Dendritic cell treated with granulocyte-macrophage colony-stimulating factor and Interleukin-4, amounts not matched to agents 40 ng/mL and 50 ng/mL, for 4 days (primary cell): ENCODE data around the gene RAD51B.
A peak's percentile ranks its signal among the peaks of the same experiment; 100 is the strongest.

Experiments used
- H3K27ac Mint-ChIP-seq: one replicate; pipeline ENCODE4 v1.8.0; 2022; ENCODE audit warnings: mild to moderate bottlenecking, mixed read lengths
- H3K27me3 Mint-ChIP-seq: one replicate; pipeline ENCODE4 v1.8.0; 2022; ENCODE audit warnings: mild to moderate bottlenecking, mixed read lengths
- H3K36me3 Mint-ChIP-seq: one replicate; pipeline ENCODE4 v1.8.0; 2022; ENCODE audit warnings: low read depth, mixed read lengths
- H3K4me1 Mint-ChIP-seq: one replicate; pipeline ENCODE4 v1.8.0; 2022; ENCODE audit warnings: low read depth, mixed read lengths
- H3K4me3 Mint-ChIP-seq: one replicate; pipeline ENCODE4 v1.8.0; 2022; ENCODE audit warnings: mild to moderate bottlenecking, moderate library complexity, mixed read lengths
- H3K9me3 Mint-ChIP-seq: one replicate; pipeline ENCODE4 v1.8.0; 2022; ENCODE audit warnings: mixed read lengths
- intact Hi-C: fragments of 100-400 bp; cut with micrococcal nuclease; formaldehyde crosslinking; loops from one replicate; pipeline ENCODE4 v1.15.0; 2022

Gene RAD51B

DNA sequence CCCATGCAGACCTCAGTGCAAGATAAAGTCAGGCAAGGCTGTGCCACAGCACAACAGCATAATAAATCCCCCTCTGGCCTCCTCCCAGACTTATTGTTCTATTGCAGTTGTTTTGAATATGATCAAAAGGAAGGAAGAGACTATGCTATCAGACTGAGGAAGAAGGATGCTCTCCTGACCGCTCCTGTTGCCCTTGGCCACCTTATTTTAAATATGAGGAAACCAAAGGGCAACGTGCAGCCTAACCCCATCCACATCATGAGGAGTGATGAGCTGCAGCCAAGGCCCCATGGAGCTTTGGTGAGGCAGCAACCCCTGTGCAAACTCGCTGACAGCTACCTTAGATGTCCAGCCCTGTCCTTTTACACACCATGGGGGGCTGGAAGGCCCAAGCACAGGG lies 681.6 kb downstream of the RAD51B start:
- peaks cover 25% of the 10 kb centered on the region for H3K4me1 Mint-ChIP-seq

DNA sequence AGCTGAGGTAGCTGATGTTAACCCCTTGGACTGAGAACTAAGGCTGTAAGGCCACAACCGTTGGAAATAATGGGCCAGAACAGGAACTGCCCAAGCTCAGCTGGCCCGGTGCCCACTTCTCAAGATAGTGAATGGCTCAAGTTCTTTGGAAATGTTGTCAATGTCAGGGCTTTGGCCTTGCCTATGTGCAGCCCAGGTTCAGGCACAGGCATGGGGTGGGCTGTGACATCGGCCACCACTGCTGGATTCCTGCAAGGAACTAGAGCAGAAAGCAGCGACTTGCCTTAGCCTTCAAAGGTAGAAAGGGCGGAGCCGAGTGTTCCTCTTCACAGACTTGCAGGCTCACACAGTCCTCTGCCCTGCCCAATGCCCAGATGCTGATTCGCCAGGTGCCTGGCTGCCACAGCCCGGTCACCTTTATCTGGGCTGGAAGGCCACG lies 682.1 kb downstream of the RAD51B start:
- Mint-ChIP-seq H3K4me1 (peaks cover 25% of the 10 kb centered on the region), H3K9me3 (no peaks in the 10 kb centered on the region), H3K27ac (no peak overlapping the region), H3K36me3 (no peaks in the 10 kb centered on the region), H3K4me3 (no peak overlapping the region), H3K27me3 (no peaks in the 10 kb centered on the region)
- intact Hi-C loops = no loop called here

More for the DNA sequence above, 681.6 kb downstream of the RAD51B start:
- Mint-ChIP-seq H3K36me3 (no peaks in the 10 kb centered on the region), H3K9me3 (no peaks in the 10 kb centered on the region), H3K4me3 (no peak overlapping the region), H3K27me3 (peaks cover 2% of the 10 kb centered on the region), H3K27ac (no peak overlapping the region)
- intact Hi-C loops = no loop called here

DNA sequence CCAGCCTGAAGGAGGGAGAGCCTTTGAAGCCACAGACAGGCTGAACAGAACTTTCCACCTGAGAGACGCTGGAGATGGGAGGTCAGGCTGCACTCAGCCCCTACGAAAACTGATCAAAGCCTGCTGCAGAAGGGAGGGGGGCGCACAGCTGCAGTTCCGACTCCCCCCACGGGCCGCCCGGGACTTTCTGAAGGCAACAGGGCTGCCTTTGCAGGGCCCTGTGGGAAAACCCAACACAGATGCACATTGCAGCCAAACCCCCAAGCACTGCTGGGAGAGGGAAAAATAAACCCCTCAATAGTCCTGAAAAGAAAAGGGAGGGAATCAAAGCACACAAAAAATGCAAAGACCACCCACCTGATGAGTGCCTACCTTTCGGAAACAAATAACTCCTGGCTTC lies 682.7 kb downstream of the RAD51B start:
- H3K9me3 Mint-ChIP-seq = no peaks in the 10 kb centered on the region
- no peak overlapping the region for H3K4me3 Mint-ChIP-seq
- no peaks in the 10 kb centered on the region for H3K36me3 Mint-ChIP-seq
- H3K4me1 Mint-ChIP-seq = peaks cover 25% of the 10 kb centered on the region
- intact Hi-C loops = no loop called here
- no peak overlapping the region for H3K27ac Mint-ChIP-seq
- no peaks in the 10 kb centered on the region for H3K27me3 Mint-ChIP-seq

DNA sequence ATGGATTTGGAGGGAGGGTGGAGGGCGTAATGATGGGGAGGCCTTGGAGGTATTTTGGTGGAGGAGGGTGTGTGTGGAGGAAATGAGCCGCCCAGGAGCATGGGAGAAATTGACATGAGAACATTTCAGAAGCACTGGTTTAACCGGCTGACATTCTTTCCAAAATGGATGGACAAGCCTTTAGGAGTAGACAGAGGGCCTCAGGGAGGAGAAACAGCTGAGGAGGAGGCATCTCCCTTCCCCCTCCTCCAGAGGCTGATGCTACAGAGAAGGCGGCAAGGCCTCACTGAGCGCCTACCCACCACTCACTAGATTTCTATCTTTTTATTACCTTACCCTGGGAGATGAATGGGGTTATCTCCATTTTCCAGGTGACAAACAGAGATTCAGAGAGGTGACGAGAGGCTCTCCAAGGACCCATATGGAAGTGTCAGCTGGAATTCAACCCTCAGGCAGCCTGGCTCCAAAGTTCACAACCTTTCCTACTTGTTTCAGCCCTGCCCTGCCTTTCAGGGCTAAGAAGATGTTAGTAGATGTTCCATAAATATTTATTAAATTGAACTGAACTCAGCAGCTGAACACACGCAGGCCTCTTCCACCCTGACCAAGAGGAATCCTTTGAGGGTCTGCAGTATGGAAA lies 683.7 kb downstream of the RAD51B start:
- Mint-ChIP-seq H3K9me3 (no peaks in the 10 kb centered on the region), H3K4me1 (peaks cover 25% of the 10 kb centered on the region), H3K36me3 (no peaks in the 10 kb centered on the region), H3K27ac (no peak overlapping the region), H3K27me3 (no peaks in the 10 kb centered on the region), H3K4me3 (no peak overlapping the region)
- intact Hi-C loops = no loop called here

DNA sequence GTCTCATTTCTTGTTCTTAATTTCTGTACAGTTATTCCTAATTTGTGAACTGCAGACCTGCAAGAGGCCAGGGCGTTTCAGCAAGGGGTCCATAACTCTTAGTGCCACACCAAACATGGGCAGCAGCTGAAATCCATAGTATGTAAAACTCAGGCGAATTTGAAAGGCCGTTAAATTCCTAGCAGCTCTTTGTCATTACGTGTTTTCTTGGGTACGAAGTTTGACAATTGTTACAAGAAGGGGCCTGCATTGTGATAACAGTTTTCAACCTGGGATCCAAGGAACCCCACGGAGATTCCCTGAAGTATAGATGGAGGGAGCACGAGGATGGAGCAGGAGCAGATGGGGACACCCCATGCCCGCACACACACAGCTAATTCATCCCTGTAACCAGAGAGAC lies 685.3 kb downstream of the RAD51B start:
- Mint-ChIP-seq H3K36me3 (no peaks in the 10 kb centered on the region), H3K27me3 (peaks cover 3% of the 10 kb centered on the region), H3K4me3 (no peak overlapping the region), H3K4me1 (peaks cover 22% of the 10 kb centered on the region), H3K9me3 (no peaks in the 10 kb centered on the region), H3K27ac (no peak overlapping the region)
- intact Hi-C loops = no loop called here

DNA sequence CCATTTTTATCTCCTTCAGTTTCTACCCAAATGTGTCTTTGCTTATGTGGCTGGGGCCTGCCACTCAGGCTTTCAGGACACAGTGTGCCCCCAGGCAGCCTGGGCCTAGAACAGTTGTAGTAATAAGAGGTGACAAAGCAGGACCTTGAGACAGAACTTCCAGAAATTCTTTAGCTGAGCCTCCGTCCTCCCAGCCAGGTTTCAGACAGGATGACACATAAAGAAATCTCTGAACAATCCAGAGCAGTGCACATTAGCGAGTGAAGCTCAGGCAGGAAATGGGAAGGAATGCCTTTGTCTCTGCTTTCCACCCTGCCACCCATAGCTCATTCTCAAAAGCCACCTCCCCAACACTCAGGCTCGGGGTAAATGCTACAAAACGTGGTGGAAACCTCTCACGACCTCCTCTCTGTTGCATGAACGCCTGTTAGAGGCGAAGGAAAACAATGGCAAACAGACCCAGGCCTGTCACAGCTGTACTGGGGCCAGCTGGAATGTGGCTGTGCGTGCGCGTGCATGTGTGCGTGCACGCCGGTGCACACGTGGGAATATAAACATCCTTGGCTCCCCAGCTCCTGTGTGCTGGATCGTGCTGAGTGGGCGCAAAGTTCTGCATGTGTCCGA lies 686.6 kb downstream of the RAD51B start:
- Mint-ChIP-seq H3K4me1 (peaks cover 27% of the 10 kb centered on the region), H3K27me3 (peaks cover 3% of the 10 kb centered on the region), H3K9me3 (no peaks in the 10 kb centered on the region), H3K36me3 (no peaks in the 10 kb centered on the region), H3K27ac (no peak overlapping the region), H3K4me3 (no peak overlapping the region)
- intact Hi-C loops = no loop called here

DNA sequence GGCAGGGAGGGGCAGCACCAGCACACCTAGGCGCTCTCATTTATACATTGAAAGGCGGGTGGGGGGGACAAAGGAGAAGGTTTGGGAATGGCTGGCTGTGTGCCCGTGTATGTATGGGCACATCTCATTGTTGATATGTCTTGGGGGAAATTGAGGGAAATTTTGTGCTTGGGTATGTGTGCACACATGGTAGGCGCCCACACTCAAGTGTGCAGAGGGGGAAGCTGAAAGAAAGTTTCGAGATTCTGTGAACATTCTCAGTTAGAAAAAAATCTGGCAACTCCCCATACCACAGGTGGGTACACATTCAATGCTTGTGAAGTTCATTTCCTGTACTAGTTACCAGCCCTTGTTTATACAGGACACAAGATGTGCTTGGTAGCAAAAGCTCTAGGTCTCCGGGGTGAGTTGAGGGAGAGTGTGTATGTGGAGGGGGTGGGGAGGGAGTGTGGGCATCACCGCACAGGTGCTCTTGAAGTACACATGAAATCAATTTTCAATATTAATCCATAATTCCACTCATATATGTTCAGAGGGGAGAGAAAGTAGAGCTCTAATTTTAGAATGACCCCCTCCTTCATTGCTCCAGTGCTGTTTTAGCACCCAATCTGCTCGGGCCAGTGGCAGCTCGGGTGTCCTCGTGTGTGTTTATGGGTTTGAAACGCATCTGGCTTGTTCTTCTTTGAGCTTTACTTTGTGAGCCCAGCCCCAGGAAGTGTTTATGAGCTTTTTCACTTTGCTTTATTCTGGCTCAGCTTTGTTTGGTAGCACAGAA lies 687.3 kb downstream of the RAD51B start:
- peaks cover 3% of the 10 kb centered on the region for H3K27me3 Mint-ChIP-seq
- no peak overlapping the region for H3K4me3 Mint-ChIP-seq
- peaks cover 20% of the 10 kb centered on the region for H3K4me1 Mint-ChIP-seq
- no peak overlapping the region for H3K27ac Mint-ChIP-seq
- intact Hi-C loops = no loop called here
- H3K36me3 Mint-ChIP-seq = no peaks in the 10 kb centered on the region
- no peaks in the 10 kb centered on the region for H3K9me3 Mint-ChIP-seq

DNA sequence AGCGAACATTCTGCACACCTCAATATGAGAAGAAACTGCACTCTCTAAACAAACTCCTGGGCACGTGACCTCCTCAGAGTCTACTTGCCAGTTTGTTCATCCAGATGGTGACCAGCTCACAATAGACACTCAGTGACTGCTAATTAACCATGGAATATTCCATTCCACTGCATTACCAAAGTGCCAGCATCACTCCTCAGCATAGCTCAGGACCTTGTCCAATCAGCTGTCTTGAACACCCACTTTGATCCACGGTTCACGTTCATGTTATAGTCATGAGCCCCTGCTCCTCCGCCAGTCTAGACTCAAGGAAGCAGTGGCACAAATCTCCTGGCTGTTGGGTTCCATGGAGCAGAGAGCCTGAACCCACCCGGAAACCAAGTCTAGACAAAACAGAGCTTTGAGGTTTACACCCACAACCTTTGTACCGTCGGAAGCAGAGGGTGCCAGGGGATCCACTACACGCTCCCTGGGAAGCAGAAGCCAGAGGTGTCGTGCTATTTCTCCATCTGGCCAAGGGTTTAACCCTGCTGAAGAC lies 688.0 kb downstream of the RAD51B start:
- Mint-ChIP-seq H3K36me3 (no peaks in the 10 kb centered on the region), H3K4me3 (no peak overlapping the region), H3K9me3 (no peaks in the 10 kb centered on the region), H3K27me3 (peaks cover 3% of the 10 kb centered on the region), H3K4me1 (peaks cover 17% of the 10 kb centered on the region), H3K27ac (no peak overlapping the region)
- intact Hi-C loops = no loop called here

DNA sequence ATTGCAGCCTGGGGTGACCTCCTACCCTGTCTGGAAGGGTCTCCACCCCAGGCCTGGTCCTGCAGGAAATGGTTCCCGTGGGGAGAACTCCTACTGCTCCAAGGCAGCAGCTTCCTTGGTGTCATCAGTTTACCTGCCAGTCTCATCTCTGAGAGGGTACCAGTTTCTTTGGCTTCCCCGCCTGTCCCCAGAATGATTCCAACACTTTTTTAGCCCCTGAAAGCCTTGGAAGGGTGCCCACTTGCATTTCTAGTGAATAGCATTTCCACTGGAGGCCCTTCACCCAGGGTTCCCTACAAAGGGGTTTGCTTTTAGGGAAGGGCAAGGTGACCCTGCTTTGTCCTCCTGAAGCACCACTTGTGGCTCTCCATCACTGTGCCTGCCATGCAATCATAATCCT lies 689.0 kb downstream of the RAD51B start:
- Mint-ChIP-seq H3K9me3 (no peaks in the 10 kb centered on the region), H3K4me3 (no peak overlapping the region), H3K27ac (peak overlapping the region; percentile 19), H3K27me3 (peaks cover 3% of the 10 kb centered on the region), H3K4me1 (peaks cover 20% of the 10 kb centered on the region), H3K36me3 (no peaks in the 10 kb centered on the region)
- intact Hi-C loops = no loop called here

DNA sequence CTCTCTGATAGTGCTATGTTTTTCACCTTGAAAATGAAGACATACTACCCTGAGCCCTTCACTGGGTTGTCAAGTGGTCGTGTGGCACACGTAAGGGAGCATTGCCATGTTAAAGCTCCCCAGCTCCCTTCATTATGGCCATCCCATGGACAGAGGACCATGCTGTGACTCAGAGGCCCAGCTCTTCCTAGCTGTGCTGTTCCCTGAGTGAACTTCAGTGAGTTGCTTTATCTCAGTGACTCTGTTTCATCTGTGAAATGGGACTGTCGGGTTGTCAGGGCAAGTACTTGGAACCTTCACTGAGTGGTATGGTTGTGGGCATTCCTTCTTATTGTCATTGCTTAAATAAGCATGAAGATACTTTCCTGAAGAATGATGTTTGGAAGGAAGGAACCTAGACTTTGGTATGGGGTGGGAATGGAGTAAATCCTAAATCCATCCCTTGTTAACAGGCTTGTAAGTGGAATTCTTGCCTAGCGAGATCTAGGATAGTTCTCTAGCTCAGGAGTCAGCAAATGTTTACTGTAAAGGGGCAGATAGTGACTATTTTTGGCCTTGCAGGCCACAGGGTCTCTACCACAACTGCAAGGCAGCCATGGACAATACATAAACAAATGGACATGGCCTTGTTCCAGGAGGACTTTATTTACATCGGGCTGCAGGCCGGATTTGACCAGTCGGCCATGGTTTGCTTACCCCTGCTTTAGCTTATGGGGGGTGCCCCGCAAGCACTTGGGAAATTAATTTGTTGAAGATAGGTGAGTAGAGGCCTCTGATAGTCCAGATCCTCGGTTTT lies 689.8 kb downstream of the RAD51B start:
- Mint-ChIP-seq H3K36me3 (no peaks in the 10 kb centered on the region), H3K4me1 (peaks cover 27% of the 10 kb centered on the region), H3K9me3 (no peaks in the 10 kb centered on the region), H3K4me3 (no peak overlapping the region), H3K27ac (peak overlapping the region; percentile 19), H3K27me3 (peaks cover 3% of the 10 kb centered on the region)
- intact Hi-C loops = no loop called here

DNA sequence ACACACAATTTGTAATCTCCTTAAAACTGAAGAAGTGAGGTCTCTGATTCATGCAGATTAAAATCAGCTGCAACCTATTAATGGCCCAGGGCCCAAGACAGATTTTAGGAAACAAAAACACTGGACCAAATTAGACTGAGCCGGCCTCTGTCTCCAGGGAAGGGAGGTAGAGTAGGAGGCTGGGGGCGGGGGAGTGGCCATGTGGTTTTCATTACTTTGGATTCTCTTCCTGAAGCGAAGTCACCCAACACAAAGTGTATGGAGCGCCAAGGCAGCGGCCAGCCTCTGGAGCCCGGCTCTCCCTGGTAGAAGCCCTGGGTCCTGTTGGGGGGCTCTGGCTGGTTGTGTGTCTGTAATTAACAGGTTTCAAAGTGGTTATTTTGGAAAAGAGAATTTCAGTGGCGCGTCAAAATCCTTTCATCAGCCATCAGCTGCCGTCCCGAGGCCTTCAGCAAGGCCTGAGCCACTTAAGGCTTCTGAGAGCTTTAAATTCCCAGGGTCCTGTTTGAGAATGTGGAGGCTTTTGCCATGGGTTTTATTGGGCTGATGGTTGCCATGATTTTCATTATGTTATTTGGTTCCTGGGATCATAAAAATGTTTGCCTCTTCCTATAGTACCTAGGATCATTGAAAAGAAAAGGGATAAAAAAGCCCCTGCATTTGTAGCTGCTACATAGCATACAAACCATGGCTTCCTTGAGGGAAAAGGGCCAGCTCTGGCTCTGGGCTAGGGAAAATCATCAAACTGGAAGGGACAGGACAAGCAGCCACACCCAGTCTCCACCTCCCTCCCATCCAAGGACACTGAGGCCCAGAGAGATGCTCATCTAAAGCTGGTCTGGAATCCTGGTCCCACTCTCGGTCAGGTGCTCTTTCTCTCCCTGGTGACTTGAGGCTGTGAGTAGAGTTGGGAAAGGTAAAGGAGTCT lies 690.9 kb downstream of the RAD51B start:
- intact Hi-C loops = no loop called here
- Mint-ChIP-seq H3K4me1 (peaks cover 35% of the 10 kb centered on the region), H3K27ac (peak overlapping the region; percentile 19), H3K36me3 (no peaks in the 10 kb centered on the region), H3K4me3 (no peak overlapping the region), H3K9me3 (no peaks in the 10 kb centered on the region), H3K27me3 (peaks cover 3% of the 10 kb centered on the region)

DNA sequence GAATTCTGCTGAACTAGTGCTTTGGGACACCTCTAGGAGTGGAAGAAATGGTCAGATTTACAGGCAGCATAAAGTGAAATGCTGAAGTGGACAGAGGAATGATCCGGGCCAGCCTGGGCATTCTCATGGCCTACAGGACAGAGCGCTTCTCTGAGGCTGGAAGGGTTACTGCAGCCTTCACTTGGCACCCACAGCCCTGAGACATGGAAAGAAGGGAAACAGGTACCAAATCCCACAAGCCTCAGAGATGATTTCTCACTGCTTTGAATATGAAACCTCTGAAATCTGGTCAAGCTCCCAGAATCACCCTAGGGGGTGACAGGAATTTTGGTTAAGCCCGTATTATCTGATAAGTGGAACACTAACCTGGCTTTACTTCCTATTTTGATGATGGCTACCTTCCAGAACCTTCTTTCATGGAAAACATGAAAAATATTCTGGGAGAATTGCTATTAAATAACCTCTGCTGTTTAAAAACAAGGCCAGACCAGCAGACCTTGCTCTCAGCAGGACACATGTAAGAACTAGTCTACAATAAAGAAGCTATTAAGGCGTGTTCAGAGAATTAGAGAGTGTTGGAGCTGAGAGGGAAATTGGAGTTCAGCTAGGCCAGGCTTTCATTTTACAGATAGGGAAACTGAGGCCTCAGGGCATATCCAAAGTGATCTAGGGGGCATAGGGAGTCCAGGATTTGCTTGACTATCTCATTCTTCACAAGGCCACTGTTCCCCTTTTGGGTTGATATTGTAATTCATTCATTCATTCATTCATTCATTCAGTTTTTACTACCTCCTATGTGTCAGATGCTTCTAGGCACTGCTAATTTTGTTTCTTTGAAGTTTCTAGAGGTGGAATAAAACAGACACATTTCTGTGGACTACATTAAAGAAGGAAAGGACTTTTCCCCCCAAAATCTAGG lies 691.8 kb downstream of the RAD51B start:
- peaks cover 35% of the 10 kb centered on the region for H3K4me1 Mint-ChIP-seq
- no peak overlapping the region for H3K27ac Mint-ChIP-seq
- no peak overlapping the region for H3K4me3 Mint-ChIP-seq
- no peaks in the 10 kb centered on the region for H3K9me3 Mint-ChIP-seq
- intact Hi-C loops = no loop called here
- H3K36me3 Mint-ChIP-seq = no peaks in the 10 kb centered on the region
- H3K27me3 Mint-ChIP-seq = peaks cover 3% of the 10 kb centered on the region
